PC-9 (cell line): ENCODE measurements around the gene GJC1. TPM values are rescaled to one million over a fixed set of nuclear protein-coding genes. Genes with fewer than 3 reads are reported as not detected.

Source experiments
- BruUV-seq: library from RNA; stranded (reverse); fragments of 400-500 nt; replicated peaks from 2 replicates; lab custom pipeline; 2021; lab: Mats Ljungman, UMichigan
- CTCF ChIA-PET: fragments of 300-600 bp; sonication (Branson Sonifier 250); formaldehyde crosslinking; loops from one replicate; lab custom pipeline; 2022; ENCODE audit warnings: antibody characterized with exemption; lab: Charles Lee
- POLR2A ChIA-PET: fragments of 300-600 bp; sonication (Branson Sonifier 250); formaldehyde crosslinking; loops from one replicate; lab custom pipeline; 2022; ENCODE audit warnings: antibody characterized with exemption; ENCODE audit not compliant: unreplicated experiment; lab: Charles Lee
- DNase-seq, 2 experiments: peaks; one replicate each; pipeline versions ENCODE4 v3.0.0 to v3.0.0-alpha.2; 2015 to 2022; ENCODE audit warnings: mixed read lengths in 1 of 2
- H2AFZ ChIP-seq: fragments of 200-600 bp; sonication (generic); 2 replicates; pipeline ENCODE4 v1.8.1; 2017; ENCODE audit warnings: antibody characterized with exemption
- H3F3A ChIP-seq: fragments of 200-600 bp; sonication (generic); 2 replicates; pipeline ENCODE4 v1.8.1; 2017; ENCODE audit warnings: antibody characterized with exemption, mild to moderate bottlenecking, low read depth; ENCODE audit not compliant: insufficient read depth
- H3K27ac ChIP-seq: fragments of 200-600 bp; sonication (generic); 2 replicates; pipeline ENCODE4 v1.6.1; 2016; ENCODE audit warnings: mixed run types
- H3K27me3 ChIP-seq: fragments of 200-600 bp; sonication (generic); 2 replicates; pipeline ENCODE4 v1.6.1; 2016; ENCODE audit warnings: low read depth, mixed run types; ENCODE audit not compliant: insufficient read depth
- H3K36me3 ChIP-seq: fragments of 200-600 bp; sonication (generic); 2 replicates; pipeline ENCODE4 v1.6.1; 2016; ENCODE audit warnings: low read depth, mixed run types
- H3K4me1 ChIP-seq: fragments of 200-600 bp; sonication (generic); replicated peaks from 2 replicates; pipeline ENCODE4 v1.6.1; 2016; ENCODE audit warnings: mixed run types; ENCODE audit not compliant: insufficient read depth
- H3K4me2 ChIP-seq: fragments of 200-600 bp; sonication (generic); 2 replicates; pipeline ENCODE4 v1.6.1; 2017; ENCODE audit warnings: mixed run types
- H3K4me3 ChIP-seq: fragments of 200-600 bp; sonication (generic); 2 replicates; pipeline ENCODE4 v1.6.1; 2016; ENCODE audit warnings: mixed run types
- H3K79me2 ChIP-seq: fragments of 200-600 bp; sonication (generic); 2 replicates; pipeline ENCODE4 v1.6.1; 2017; ENCODE audit warnings: low read depth, mixed run types
- H3K9me2 ChIP-seq: fragments of 200-600 bp; sonication (generic); 2 replicates; pipeline ENCODE4 v1.8.1; 2017; ENCODE audit warnings: mild to moderate bottlenecking; ENCODE audit not compliant: insufficient read depth
- H3K9me3 ChIP-seq: fragments of 200-600 bp; sonication (generic); 2 replicates; pipeline ENCODE4 v1.8.1; 2016; ENCODE audit warnings: low read depth; ENCODE audit not compliant: insufficient read depth
- H4K20me1 ChIP-seq: fragments of 200-600 bp; sonication (generic); 2 replicates; pipeline ENCODE4 v1.8.1; 2017; ENCODE audit not compliant: insufficient read depth
- EZH2 ChIP-seq: fragments of 200-600 bp; sonication (generic); IDR thresholded peaks from 2 replicates; pipeline ENCODE4 v1.8.0; 2017; ENCODE audit warnings: antibody characterized with exemption, low read depth
- intact Hi-C: fragments of 100-400 bp; cut with micrococcal nuclease; formaldehyde crosslinking; loops from one replicate; pipeline ENCODE4 v1.10.0; 2022; ENCODE audit not compliant: unreplicated experiment
- total RNA-seq: library from RNA; stranded (reverse); gene quantifications from 2 replicates; pipeline ENCODE4 v1.2.3, GENCODE V29; 2021
- TF ChIP-seq, protein P1 (sequence below): fragments of 200-600 bp; sonication (generic); conservative IDR thresholded peaks from 2 replicates; pipeline ENCODE4 v1.6.1; 2017; ENCODE audit warnings: mixed run types, antibody characterized with exemption, mild to moderate bottlenecking, moderate library complexity

Gene GJC1
- total RNA-seq, 1 experiment from 2014 or later, result 42.6 TPM

DNA sequence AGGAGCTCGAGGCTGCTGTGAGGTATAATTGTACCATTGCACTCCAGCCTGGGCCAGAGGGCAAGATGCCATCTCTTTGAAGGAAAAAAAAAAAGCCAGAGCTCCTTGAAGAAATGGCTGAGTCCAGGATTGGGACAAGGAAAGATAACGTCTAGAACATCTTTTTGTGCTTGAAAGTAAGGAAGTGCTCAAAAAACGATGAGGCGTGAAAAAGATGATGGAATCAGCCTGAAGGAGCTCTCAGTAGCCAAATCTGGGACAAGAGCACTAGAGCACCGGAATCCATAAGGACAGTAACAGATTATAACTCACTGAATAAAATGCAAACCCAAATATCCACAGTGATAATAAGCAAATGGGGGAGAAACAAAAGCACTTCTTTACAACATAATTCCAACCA is 47.0 kb upstream of the GJC1 start:
- Histone ChIP-seq H3K4me1 (no peaks in the 10 kb centered on the region), H3K36me3 (peaks cover 35% of the 10 kb centered on the region)
- intact Hi-C loops, result no loop called here

DNA sequence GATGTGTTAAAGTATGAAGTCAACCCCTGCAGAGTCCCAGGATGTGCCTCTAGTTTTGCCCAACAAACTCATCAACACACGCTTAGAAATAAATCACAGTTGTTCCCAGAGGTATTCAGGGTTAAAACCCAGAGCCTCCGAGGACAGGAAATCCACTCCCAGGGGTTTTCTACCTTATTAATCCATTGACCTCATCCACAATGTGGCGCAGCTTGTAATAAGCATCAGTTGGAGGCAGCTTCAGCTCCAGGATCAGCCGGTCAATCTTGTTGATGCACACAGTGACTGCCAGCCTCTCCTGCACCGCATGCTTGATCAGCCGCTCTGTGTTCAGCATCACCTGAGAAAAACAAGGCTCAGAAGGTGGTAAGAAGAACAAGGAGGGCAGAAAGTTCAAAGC is 45.7 kb upstream of the GJC1 start:
- POLR2A ChIA-PET, result no interaction called here
- Histone ChIP-seq H3K4me3 (no peak overlapping the region), H3K27me3 (no peaks in the 10 kb centered on the region), H3K4me2 (no peak overlapping the region), H3K27ac (no peak overlapping the region), H3K79me2 (no peaks in the 10 kb centered on the region), H3F3A (peaks cover 6% of the 10 kb centered on the region), H3K9me3 (no peaks in the 10 kb centered on the region), H3K4me1 (no peaks in the 10 kb centered on the region), H2AFZ (no peak overlapping the region), H3K9me2 (no peaks in the 10 kb centered on the region), H3K36me3 (peaks cover 45% of the 10 kb centered on the region), H4K20me1 (no peaks in the 10 kb centered on the region; the same call in 1 of the 2 replicates)
- DNase-seq, result no peak
- intact Hi-C loops, result no loop called here
- TF ChIP-seq EZH2, result no peak
- TF ChIP-seq, protein P1, sequence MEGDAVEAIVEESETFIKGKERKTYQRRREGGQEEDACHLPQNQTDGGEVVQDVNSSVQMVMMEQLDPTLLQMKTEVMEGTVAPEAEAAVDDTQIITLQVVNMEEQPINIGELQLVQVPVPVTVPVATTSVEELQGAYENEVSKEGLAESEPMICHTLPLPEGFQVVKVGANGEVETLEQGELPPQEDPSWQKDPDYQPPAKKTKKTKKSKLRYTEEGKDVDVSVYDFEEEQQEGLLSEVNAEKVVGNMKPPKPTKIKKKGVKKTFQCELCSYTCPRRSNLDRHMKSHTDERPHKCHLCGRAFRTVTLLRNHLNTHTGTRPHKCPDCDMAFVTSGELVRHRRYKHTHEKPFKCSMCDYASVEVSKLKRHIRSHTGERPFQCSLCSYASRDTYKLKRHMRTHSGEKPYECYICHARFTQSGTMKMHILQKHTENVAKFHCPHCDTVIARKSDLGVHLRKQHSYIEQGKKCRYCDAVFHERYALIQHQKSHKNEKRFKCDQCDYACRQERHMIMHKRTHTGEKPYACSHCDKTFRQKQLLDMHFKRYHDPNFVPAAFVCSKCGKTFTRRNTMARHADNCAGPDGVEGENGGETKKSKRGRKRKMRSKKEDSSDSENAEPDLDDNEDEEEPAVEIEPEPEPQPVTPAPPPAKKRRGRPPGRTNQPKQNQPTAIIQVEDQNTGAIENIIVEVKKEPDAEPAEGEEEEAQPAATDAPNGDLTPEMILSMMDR, result no peak
- CTCF ChIA-PET, result no interaction called here
- no TSS peak for BruUV-seq

More for the DNA sequence above, 47.0 kb upstream of the GJC1 start:
- H3F3A ChIP-seq, result peaks cover 11% of the 10 kb centered on the region
- no peaks in the 10 kb centered on the region for H3K9me2 ChIP-seq
- no peak for TF ChIP-seq EZH2
- TF ChIP-seq, protein P1, result no peak
- BruUV-seq, result no TSS peak
- POLR2A ChIA-PET, result no interaction called here
- CTCF ChIA-PET, result interaction anchor here (0.7 kb wide), 1 partner anchor 978 kb away, joined by 8 read pairs; no protein-coding TSS in a partner anchor
- H3K4me2 ChIP-seq, result no peak overlapping the region
- DNase-seq, result no peak
- no peaks in the 10 kb centered on the region for H3K27me3 ChIP-seq
- no peak overlapping the region for H2AFZ ChIP-seq
- no peak overlapping the region for H3K27ac ChIP-seq
- no peaks in the 10 kb centered on the region; the same call in 1 of the 2 replicates for H4K20me1 ChIP-seq
- H3K79me2 ChIP-seq, result no peaks in the 10 kb centered on the region
- no peak overlapping the region for H3K4me3 ChIP-seq
- no peaks in the 10 kb centered on the region for H3K9me3 ChIP-seq

DNA sequence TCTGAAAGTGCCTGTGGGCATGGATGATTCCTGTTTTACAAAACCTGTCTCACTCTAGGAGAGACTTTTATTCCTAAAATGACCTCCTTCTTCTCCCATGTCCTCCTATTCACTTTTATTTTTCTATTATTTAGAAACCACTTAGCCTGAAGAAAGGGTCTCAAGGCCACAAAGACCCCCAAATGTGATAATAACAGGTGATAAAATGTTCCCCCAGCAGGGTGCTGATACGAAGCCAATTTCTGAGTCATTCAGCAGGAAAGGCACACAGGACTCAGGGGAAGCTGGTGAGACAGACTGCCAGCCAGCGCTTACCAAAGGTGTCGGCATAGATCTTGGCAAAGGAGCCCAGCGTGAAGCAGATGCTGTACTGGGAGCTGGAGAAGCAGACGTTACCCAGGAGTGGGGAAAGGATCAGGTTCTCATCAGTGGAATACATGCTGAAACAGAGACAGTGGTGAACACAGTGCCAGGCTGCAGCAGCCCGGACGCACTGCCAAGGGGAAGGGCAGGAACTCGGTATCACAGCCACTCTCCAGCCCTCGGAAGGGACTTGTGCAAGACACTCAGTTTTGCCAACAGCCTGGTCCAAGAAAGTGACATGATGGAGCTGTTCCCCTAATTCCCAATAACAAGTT is 42.2 kb upstream of the GJC1 start:
- H3K9me3 ChIP-seq, result no peaks in the 10 kb centered on the region
- TF ChIP-seq EZH2, result no peak
- TF ChIP-seq, protein P1, result no peak
- no peaks in the 10 kb centered on the region for H3K4me1 ChIP-seq
- ChIA-PET POLR2A (no interaction called here), CTCF (no interaction called here)
- H3K4me2 ChIP-seq, result no peak overlapping the region
- no TSS peak for BruUV-seq
- no peaks in the 10 kb centered on the region for H4K20me1 ChIP-seq
- no peak overlapping the region for H3K27ac ChIP-seq
- H3F3A ChIP-seq, result no peaks in the 10 kb centered on the region; the same call in 1 of the 2 replicates
- peaks cover 33% of the 10 kb centered on the region for H3K36me3 ChIP-seq
- no peaks in the 10 kb centered on the region for H3K9me2 ChIP-seq
- H3K4me3 ChIP-seq, result no peak overlapping the region
- H3K79me2 ChIP-seq, result no peaks in the 10 kb centered on the region
- no peaks in the 10 kb centered on the region for H3K27me3 ChIP-seq
- intact Hi-C loops, result no loop called here
- DNase-seq, result no peak
- no peak overlapping the region for H2AFZ ChIP-seq
